Ectodermal cell (in vitro differentiated cells): ENCODE data around the gene LRRC74A.

ENCODE experiments used
- H3K27ac ChIP-seq: 2 replicates; pipeline ENCODE4 v1.7.0; 2013; ENCODE audit warnings: mild to moderate bottlenecking, low read depth, low read length; ENCODE audit not compliant: insufficient read depth, poor library complexity, severe bottlenecking
- H3K27me3 ChIP-seq: 2 replicates; pipeline ENCODE4 v1.7.0; 2013; ENCODE audit warnings: mild to moderate bottlenecking, low read length; ENCODE audit not compliant: insufficient read depth, control insufficient read depth, poor library complexity, severe bottlenecking
- H3K36me3 ChIP-seq: one replicate; pipeline ENCODE4 v1.7.0; 2013; ENCODE audit warnings: low read length; ENCODE audit not compliant: control insufficient read depth, insufficient read depth
- H3K4me1 ChIP-seq: one replicate; pipeline ENCODE4 v1.7.0; 2013; ENCODE audit warnings: low read length; ENCODE audit not compliant: control insufficient read depth, insufficient read depth
- H3K4me3 ChIP-seq: 2 replicates; pipeline ENCODE4 v1.7.0; 2013; ENCODE audit warnings: low read depth, low read length, control low read depth; ENCODE audit not compliant: insufficient read depth
- H3K9me3 ChIP-seq: 2 replicates; pipeline ENCODE4 v1.7.0; 2013; ENCODE audit warnings: mild to moderate bottlenecking, low read length, moderate library complexity; ENCODE audit not compliant: control insufficient read depth
- WGBS, 2 experiments: methylation state at CpG; one replicate each; pipeline ENCODE4 v1.1.7; 2013; ENCODE audit warnings: missing lambda C conversion rate in 2 of 2; 5-methylcytosine and 5-hydroxymethylcytosine counted together

LRRC74A gene

DNA sequence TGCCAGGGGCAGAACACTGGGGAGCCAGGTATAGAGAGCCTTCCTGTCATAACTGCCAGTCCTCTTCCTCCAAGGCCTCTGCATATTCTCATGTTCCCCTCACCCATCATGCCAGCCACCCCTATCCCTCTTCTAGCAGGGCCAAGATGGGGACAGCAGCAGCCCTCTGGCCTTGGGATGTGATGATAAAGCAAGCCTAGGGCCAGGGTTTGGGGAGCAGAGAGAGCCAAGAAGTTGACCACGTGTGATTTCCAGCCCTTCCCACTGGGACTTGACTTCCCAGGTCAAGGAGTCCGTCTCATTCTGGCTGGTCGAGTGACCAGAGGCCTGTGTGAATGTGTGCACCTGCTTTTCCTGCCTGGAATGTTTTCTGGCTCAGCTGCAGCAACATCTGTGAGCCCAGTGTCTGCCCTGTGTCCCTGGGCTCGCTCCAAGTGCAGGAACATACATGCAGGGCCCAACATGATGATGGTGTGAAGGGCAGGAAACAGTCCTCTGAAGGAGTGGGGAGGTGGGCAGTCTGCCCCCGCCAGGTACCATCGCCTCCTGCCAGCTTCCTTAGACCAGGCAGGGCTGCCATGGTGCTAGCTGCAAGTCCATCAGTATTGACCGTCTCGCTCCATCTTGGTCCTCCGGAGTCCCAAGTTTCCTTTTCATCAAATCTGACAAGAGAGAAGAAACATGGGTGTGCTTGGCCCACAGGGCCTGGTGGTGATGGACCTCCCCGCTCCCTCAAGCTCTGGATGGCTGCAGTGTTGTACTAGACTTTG is 43.9 kb upstream of the LRRC74A start:
- no peaks in the 10 kb centered on the region for H3K4me1 ChIP-seq
- H3K36me3 ChIP-seq, result peaks cover 11% of the 10 kb centered on the region
- WGBS, 2 experiments, result 94 to 95% methylated on average over 10 of the region's 10 CpGs
- H3K9me3 ChIP-seq, result no peaks in the 10 kb centered on the region
- no peak overlapping the region for H3K27ac ChIP-seq
- no peaks in the 10 kb centered on the region for H3K27me3 ChIP-seq
- no peak overlapping the region for H3K4me3 ChIP-seq

DNA sequence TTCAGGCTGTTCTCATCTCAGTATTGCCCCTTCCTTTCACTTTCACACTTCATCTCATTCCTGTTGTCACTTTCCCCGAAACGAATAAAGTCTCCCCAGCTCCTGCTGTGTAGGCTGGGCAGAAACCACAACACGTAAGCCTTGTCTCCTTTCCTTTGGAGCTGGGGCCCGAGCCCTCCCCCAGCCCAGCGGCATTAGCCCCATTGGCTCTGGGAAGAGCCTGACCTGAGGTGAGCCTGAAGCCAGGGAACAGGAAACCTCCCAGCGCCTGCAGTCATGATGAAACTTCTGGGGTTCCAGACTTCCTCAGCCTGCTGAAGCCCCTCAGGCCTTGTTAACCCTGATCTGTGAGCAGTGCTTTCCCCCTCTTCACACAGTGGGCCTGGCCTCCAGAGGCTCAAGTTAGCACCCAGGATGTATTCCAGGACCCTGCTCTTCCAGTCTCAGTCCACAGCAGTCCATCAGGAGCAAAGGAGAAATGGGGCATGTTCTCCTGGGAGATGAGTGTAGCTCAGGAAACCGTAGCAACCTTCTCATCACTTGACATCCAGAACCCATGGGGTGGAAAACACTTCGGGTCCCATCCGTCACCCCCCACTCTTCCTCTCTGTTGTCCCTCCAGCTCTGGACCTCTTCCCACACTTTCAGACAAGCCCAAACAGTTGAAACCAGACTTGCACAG is 43.2 kb upstream of the LRRC74A start:
- no peak overlapping the region for H3K27ac ChIP-seq
- no peaks in the 10 kb centered on the region for H3K9me3 ChIP-seq
- WGBS, 2 experiments, result 78 to 81% methylated on average over 9 of the region's 9 CpGs
- H3K36me3 ChIP-seq, result peaks cover 11% of the 10 kb centered on the region
- no peaks in the 10 kb centered on the region for H3K27me3 ChIP-seq
- H3K4me3 ChIP-seq, result no peak overlapping the region
- no peaks in the 10 kb centered on the region for H3K4me1 ChIP-seq

DNA sequence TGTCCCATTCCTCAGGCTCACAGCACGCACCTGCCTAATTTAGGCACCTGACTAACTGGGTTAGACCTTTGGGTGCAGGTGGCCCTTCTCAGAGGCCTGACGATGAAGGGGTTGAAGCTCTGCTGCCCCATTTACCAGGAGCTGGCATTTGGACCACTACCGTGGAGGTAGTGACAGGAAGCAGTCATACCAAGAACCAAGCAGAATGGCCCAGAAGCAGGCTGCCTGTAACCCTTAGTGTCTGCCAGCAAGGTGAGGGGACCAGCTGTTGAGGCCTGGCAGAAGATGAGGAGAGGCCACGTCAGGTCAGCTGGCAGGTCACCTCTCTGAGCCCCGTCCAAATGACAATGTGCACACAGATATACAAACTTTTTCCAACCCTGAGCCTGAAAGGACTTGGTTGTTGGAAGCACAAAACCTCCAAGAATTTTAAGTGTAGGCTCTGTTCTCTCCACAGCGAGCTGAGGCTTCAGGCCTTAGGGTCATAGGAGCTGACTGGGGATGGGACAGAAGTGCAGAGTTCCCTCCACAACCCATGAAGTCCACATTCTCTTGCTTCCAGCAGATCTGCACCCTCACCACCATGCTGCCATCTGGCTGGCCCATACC is 41.8 kb upstream of the LRRC74A start:
- WGBS, 2 experiments, result 86 to 90% methylated on average over 6 of the region's 6 CpGs
- no peak overlapping the region for H3K4me3 ChIP-seq
- no peaks in the 10 kb centered on the region for H3K4me1 ChIP-seq
- H3K27me3 ChIP-seq, result no peaks in the 10 kb centered on the region
- H3K27ac ChIP-seq, result no peak overlapping the region
- peaks cover 11% of the 10 kb centered on the region for H3K36me3 ChIP-seq
- H3K9me3 ChIP-seq, result no peaks in the 10 kb centered on the region

DNA sequence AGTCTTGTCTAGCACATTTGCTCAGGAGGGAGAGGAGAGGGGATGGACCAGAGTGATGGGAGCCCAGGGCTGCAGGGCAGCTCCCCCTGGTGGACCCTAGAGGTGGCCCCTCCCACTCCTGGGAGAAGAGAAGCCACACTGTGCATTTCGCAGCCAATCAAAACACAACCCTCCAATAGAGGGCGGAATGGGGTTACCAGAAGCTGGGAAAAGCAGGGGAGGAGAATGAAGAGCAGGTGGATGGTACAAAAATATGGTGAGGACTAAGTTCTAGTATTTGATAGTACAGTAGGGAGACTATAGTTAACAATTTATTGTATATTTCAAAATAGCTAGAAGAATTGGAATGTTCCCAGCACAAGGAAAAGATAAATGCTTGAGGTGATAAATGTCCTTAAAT is 41.3 kb upstream of the LRRC74A start:
- Histone ChIP-seq H3K4me3 (no peak overlapping the region), H3K27ac (no peak overlapping the region), H3K36me3 (peaks cover 12% of the 10 kb centered on the region), H3K27me3 (no peaks in the 10 kb centered on the region), H3K9me3 (no peaks in the 10 kb centered on the region), H3K4me1 (no peaks in the 10 kb centered on the region)
- 9 to 17% methylated on average over 1 to 2 of the region's 2 CpGs for WGBS, 2 experiments

DNA sequence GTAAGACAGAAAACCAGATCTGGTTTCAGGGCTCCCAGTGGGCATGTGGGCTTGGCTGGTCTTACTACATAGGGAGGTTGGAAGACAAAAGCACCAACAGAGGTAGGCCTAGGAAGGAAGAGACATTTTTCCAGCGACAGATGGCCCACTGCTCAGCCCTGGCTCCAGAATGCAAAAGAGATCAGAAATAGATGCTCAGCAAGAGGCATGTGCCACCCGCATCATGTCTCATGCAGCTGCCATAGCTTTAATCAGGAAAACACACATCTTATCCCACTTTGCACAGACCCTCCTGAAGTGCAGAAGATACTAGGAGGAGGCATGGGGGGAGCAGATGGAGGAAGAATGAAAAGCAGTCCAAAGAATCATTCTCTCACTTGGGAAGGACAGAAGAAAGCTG is 39.6 kb upstream of the LRRC74A start:
- H3K27me3 ChIP-seq, result no peaks in the 10 kb centered on the region
- peaks cover 19% of the 10 kb centered on the region for H3K36me3 ChIP-seq
- WGBS, 2 experiments, result 91 to 99% methylated on average over 2 of the region's 2 CpGs
- no peak overlapping the region for H3K27ac ChIP-seq
- H3K4me1 ChIP-seq, result no peaks in the 10 kb centered on the region
- H3K9me3 ChIP-seq, result no peaks in the 10 kb centered on the region
- no peak overlapping the region for H3K4me3 ChIP-seq

DNA sequence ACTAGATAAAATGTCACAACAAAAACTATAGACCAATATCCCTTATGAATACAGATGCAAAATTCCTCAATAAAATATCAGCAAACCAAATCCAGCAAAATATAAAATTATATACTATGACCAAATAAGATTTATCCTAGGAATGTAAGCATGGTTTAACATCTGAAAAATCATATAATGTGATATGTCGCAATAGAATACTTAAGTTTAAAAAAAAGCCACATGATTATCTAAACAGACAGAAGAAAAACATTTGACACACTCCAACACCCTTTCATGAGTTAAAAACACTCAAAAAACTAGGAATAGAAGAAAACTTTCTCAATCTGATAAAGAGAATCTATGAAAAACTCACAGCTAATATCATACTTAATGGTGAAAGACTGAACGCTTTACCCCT is 33.8 kb upstream of the LRRC74A start:
- Histone ChIP-seq H3K4me1 (no peaks in the 10 kb centered on the region), H3K27ac (no peak overlapping the region), H3K9me3 (no peaks in the 10 kb centered on the region), H3K36me3 (peaks cover 11% of the 10 kb centered on the region), H3K27me3 (no peaks in the 10 kb centered on the region), H3K4me3 (no peak overlapping the region)
- WGBS, 2 experiments, result 82 to 100% methylated on average over 1 to 2 of the region's 2 CpGs

DNA sequence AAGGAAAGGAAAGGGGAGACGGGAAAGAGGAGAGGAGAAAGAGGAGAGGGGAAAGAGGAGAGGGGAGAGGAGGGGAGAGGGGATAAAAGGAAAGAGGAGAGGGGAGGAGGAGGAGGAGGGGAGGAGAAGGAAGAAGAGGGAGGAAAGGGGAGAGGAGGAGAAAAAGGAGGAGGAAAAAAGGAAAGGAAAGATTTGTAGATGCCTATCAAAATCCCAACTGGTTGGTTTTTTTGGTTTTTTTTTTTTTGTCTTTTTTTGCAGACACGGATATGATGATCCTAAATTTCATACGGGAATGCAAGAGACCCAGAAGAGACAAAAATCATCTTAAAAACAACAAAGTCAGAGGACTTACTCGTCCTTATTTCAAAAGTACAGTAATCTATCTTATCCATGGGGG is 32.9 kb upstream of the LRRC74A start:
- no peaks in the 10 kb centered on the region for H3K9me3 ChIP-seq
- H3K36me3 ChIP-seq, result peaks cover 11% of the 10 kb centered on the region
- H3K4me3 ChIP-seq, result no peak overlapping the region
- no peak overlapping the region for H3K27ac ChIP-seq
- 91 to 95% methylated on average over 3 to 4 of the region's 4 CpGs for WGBS, 2 experiments
- H3K27me3 ChIP-seq, result no peaks in the 10 kb centered on the region
- H3K4me1 ChIP-seq, result no peaks in the 10 kb centered on the region

DNA sequence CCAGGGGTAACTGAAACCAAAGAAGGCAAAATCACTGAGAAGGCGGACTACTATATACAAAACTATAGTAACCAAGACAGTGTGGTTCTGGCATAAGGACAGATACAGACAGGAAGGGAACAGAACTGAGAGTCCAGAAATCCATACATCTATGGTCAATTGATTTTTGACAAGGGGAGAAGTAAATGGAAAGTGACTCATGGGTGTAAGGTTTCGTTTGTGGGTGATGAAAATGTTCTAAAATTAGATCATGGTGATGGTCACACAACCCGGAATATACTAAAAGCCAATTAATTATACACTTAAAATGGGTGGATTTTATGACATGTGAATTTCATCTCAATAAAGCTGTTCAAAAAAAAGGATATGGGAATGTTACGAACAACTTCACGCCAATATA is 32.3 kb upstream of the LRRC74A start:
- no peaks in the 10 kb centered on the region for H3K27me3 ChIP-seq
- H3K27ac ChIP-seq, result no peak overlapping the region
- no peaks in the 10 kb centered on the region for H3K9me3 ChIP-seq
- 91 to 95% methylated on average over 3 to 5 of the region's 5 CpGs for WGBS, 2 experiments
- H3K4me3 ChIP-seq, result no peak overlapping the region
- no peaks in the 10 kb centered on the region for H3K4me1 ChIP-seq
- peaks cover 11% of the 10 kb centered on the region for H3K36me3 ChIP-seq

DNA sequence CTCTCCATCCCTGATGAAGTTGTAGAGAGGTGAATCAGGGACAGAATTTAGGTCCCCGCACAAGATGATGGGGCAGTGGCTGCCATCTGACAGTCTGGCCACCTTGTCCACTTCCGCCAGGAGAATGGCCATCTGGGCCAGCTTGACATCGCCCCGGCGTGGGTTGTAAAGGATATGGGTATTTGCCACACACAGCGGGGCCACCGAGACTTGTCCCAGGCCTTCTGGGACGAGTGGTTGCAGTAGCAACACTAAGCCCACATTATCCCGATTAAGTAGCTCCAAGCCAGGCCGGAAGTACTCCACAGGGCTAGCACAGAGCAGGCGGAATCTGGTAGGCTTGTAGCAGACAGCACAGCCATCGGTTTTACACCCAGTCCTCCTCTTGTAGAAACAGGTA is 19.8 kb upstream of the LRRC74A start:
- Histone ChIP-seq H3K4me1 (peaks cover 3% of the 10 kb centered on the region), H3K36me3 (peaks cover 35% of the 10 kb centered on the region)
- 93 to 95% methylated on average over 12 of the region's 12 CpGs for WGBS, 2 experiments

DNA sequence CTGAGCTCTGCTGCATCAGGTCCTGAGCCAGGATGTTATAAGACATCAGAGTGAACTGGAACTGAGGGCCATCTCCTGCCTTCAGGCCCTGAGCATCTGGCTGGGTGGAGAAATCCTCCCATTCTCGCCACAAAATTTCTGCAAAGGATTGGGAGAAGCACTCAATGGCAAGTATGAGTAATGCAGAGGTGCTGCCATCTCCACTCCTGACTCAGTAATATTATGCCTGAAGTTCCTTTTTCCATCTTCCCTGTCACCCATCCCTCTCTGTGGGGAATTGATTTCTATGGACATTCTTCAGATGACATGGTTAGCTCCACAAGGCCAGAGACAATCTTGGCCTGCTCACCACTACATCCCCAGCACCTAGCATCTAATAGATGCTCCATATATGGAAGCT is 18.2 kb upstream of the LRRC74A start:
- H3K4me1 ChIP-seq, result peaks cover 7% of the 10 kb centered on the region
- H3K27me3 ChIP-seq, result no peaks in the 10 kb centered on the region
- no peak overlapping the region for H3K4me3 ChIP-seq
- WGBS, 2 experiments, result 80 to 100% methylated on average over 1 of the region's 1 CpG
- no peaks in the 10 kb centered on the region for H3K9me3 ChIP-seq
- no peak overlapping the region for H3K27ac ChIP-seq
- H3K36me3 ChIP-seq, result peaks cover 26% of the 10 kb centered on the region

More for the DNA sequence above, 19.8 kb upstream of the LRRC74A start:
- no peak overlapping the region for H3K27ac ChIP-seq
- H3K4me3 ChIP-seq, result no peak overlapping the region
- H3K9me3 ChIP-seq, result no peaks in the 10 kb centered on the region
- H3K27me3 ChIP-seq, result no peaks in the 10 kb centered on the region
